Breast epithelium (tissue), 4 donors: ENCODE data around the gene GPR176. TPM values are rescaled to one million over a fixed set of nuclear protein-coding genes. Genes with fewer than 3 reads are reported as not detected.
A peak's percentile ranks its signal among the peaks of the same experiment; 100 is the strongest.

Experiments
- DNase-seq, 2 donors: peaks; one replicate each; pipeline ENCODE4 v3.0.0-alpha.2; 2019; ENCODE audit warnings: low spot score in 2 of 2
- H3K27ac ChIP-seq, 2 donors: fragments of 200-600 bp; sonication (generic) in 1 of 2; one replicate each; pipeline ENCODE4 v1.5.1; 2016 to 2019; ENCODE audit warnings: mild to moderate bottlenecking in 1 of 2
- H3K27me3 ChIP-seq, 2 donors: fragments of 200-600 bp; sonication (generic) in 1 of 2; one replicate each; pipeline versions ENCODE4 v1.5.1 to v1.6.0; 2017 to 2019; ENCODE audit warnings: control low read depth in 1 of 2, mild to moderate bottlenecking in 1 of 2
- H3K36me3 ChIP-seq: fragments of 200-600 bp; one replicate; pipeline ENCODE4 v1.5.1; 2019
- H3K4me1 ChIP-seq, 2 donors: fragments of 200-600 bp; sonication (generic); one replicate each; pipeline ENCODE4 v1.5.1; 2016 to 2019; ENCODE audit warnings: control low read depth in 1 of 2
- H3K4me3 ChIP-seq, 3 donors: fragments of 200-600 bp; sonication (generic); 1 replicate in 2 of 3; 2 replicates in 1 of 3; pipeline ENCODE4 v1.5.1; 2016 to 2019; ENCODE audit warnings: mild to moderate bottlenecking in 3 of 3, moderate library complexity in 2 of 3
- H3K9me3 ChIP-seq, 2 donors: fragments of 200-600 bp; sonication (generic) in 1 of 2; one replicate each; pipeline ENCODE4 v1.5.1; 2016 to 2019; ENCODE audit warnings: control low read depth in 1 of 2
- CTCF ChIP-seq, 3 donors: fragments of 450-650 bp; IDR thresholded peaks; one replicate each; pipeline ENCODE4 v1.5.1; 2016 to 2017; ENCODE audit warnings: antibody characterized with exemption in 3 of 3, mild to moderate bottlenecking in 3 of 3, moderate library complexity in 3 of 3
- POLR2A ChIP-seq: fragments of 450-650 bp; IDR thresholded peaks from one replicate; pipeline ENCODE4 v1.6.1; 2016; ENCODE audit warnings: antibody characterized with exemption, mild to moderate bottlenecking, moderate library complexity
- POLR2AphosphoS5 ChIP-seq, 3 donors: sonication (generic); formaldehyde crosslinking; IDR thresholded peaks; one replicate each; pipeline ENCODE4 v1.6.1; 2017; ENCODE audit warnings: antibody characterized with exemption in 3 of 3
- intact Hi-C: fragments of 100-400 bp; cut with DNase I; formaldehyde crosslinking; loops from one replicate; pipeline ENCODE4 v1.15.1; 2023; ENCODE audit warnings: low total_unique reads
- total RNA-seq, 3 donors: library from RNA; depleted of rRNA; stranded (reverse); fragments of >200 nt; gene quantifications; one replicate each; pipeline ENCODE4 v1.1.0, GENCODE V29; 2016

Gene GPR176
- total RNA-seq, 3 donors from 2014 or later: 4.4 to 12.1 (median 9.4) TPM

DNA sequence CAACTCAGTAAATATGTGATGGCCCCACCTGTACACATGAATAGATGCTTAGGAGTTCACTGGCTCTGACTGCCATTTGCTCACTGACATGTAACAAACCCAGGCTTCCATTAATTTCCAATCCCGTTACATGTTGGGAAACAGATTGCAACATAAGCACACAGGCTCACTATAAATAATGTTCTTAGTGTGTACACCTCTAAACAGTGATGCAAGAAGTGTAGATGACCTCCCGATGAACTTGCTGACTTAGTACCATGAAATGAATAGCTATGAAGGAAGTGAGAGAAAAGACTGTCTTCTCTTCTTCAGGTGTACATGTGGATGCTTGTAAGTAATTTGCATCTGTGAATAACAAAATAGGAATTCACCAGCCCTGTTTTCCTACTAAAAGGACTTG, 116.0 kb downstream of the GPR176 start:
- Histone ChIP-seq H3K4me3 (no peak overlapping the region), H3K27me3 (no peaks in the 10 kb centered on the region), H3K9me3 (no peaks in the 10 kb centered on the region), H3K4me1 (no peaks in the 10 kb centered on the region), H3K36me3 (no peaks in the 10 kb centered on the region), H3K27ac (no peak overlapping the region)
- DNase-seq: no peak
- intact Hi-C loops: no loop called here
- no peak for TF ChIP-seq CTCF (IDR thresholded peaks at IDR 0.05)
- TF ChIP-seq POLR2AphosphoS5 (IDR thresholded peaks at IDR 0.05): peak in 1 of 3 donors; percentile 47
- TF ChIP-seq POLR2A: no peak

GRCh38 chr15:39803016-39803415, 117.0 kb downstream of the GPR176 start:
- H3K9me3 ChIP-seq: no peaks in the 10 kb centered on the region
- TF ChIP-seq CTCF (IDR thresholded peaks at IDR 0.05) (no peak), POLR2A (no peak), POLR2AphosphoS5 (IDR thresholded peaks at IDR 0.05) (no peak)

GRCh38 chr15:39801641-39802309, 118.3 kb downstream of the GPR176 start:
- Histone ChIP-seq H3K4me1 (no peaks in the 10 kb centered on the region), H3K9me3 (no peaks in the 10 kb centered on the region), H3K27ac (no peak overlapping the region), H3K27me3 (no peaks in the 10 kb centered on the region), H3K4me3 (no peak overlapping the region), H3K36me3 (no peaks in the 10 kb centered on the region)
- DNase-seq: no peak
- intact Hi-C loops: no loop called here
- peak in 1 of 3 donors; percentile 36 for TF ChIP-seq CTCF (IDR thresholded peaks at IDR 0.05)
- TF ChIP-seq POLR2A: no peak
- no peak for TF ChIP-seq POLR2AphosphoS5 (IDR thresholded peaks at IDR 0.05)

More at GRCh38 chr15:39803016-39803415, 117.0 kb downstream of the GPR176 start:
- H3K27ac ChIP-seq: no peak overlapping the region
- no peaks in the 10 kb centered on the region for H3K4me1 ChIP-seq
- no peak overlapping the region for H3K4me3 ChIP-seq
- no peaks in the 10 kb centered on the region for H3K27me3 ChIP-seq
- no peak for DNase-seq
- no peaks in the 10 kb centered on the region for H3K36me3 ChIP-seq
- intact Hi-C loops: no loop called here

GRCh38 chr15:39799552-39800011, 120.5 kb downstream of the GPR176 start:
- Histone ChIP-seq H3K4me3 (no peak overlapping the region), H3K36me3 (no peaks in the 10 kb centered on the region), H3K27ac (no peak overlapping the region), H3K27me3 (no peaks in the 10 kb centered on the region), H3K4me1 (no peaks in the 10 kb centered on the region), H3K9me3 (no peaks in the 10 kb centered on the region)
- TF ChIP-seq POLR2A (no peak), POLR2AphosphoS5 (IDR thresholded peaks at IDR 0.05) (no peak), CTCF (IDR thresholded peaks at IDR 0.05) (no peak)
- intact Hi-C loops: loop anchor here (10.0 kb wide), 1 partner anchor 75 kb away; no protein-coding TSS in a partner anchor
- DNase-seq: no peak

GRCh38 chr15:39798382-39798781, 121.7 kb downstream of the GPR176 start:
- DNase-seq: no peak
- no peak overlapping the region for H3K4me3 ChIP-seq
- H3K36me3 ChIP-seq: no peaks in the 10 kb centered on the region
- H3K27ac ChIP-seq: no peak overlapping the region
- TF ChIP-seq POLR2A (no peak), POLR2AphosphoS5 (IDR thresholded peaks at IDR 0.05) (no peak), CTCF (IDR thresholded peaks at IDR 0.05) (no peak)
- no peaks in the 10 kb centered on the region for H3K9me3 ChIP-seq
- intact Hi-C loops: loop anchor here (10.0 kb wide), 1 partner anchor 76 kb away; no protein-coding TSS in a partner anchor
- H3K27me3 ChIP-seq: no peaks in the 10 kb centered on the region
- H3K4me1 ChIP-seq: no peaks in the 10 kb centered on the region
